ENCODE measurements around the gene SHROOM1.
A peak's percentile ranks its signal among the peaks of the same experiment; 100 is the strongest.

Gene SHROOM1

DNA sequence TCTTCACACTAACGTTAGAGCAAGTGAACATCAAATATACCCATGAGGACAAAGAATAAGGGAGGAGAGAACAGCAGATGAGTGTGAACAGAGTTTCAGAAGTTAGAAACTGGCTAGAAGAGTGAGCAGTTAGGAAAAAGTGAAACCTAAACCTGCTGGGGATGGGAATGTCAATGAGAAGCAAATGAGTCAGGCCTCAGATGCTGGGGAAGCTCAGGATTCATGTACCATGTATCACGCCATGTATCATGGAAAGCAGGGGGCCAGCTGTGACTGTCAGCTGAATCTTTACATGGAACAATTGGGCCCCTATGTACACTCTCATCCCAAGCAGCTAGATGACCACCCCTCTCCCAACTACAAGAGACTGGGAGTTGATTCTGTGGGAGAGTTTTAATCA lies 19.6 kb upstream of the SHROOM1 start:
- DNase-seq, result peak; percentile 55

GRCh38 chr5:132849347-132849746 lies 18.9 kb upstream of the SHROOM1 start:
- no peak for DNase-seq

GRCh38 chr5:132848270-132848669 lies 17.8 kb upstream of the SHROOM1 start:
- no peak for DNase-seq

- DNase-seq, result no peak
These were observed 10.9 kb upstream of the SHROOM1 start for GRCh38 chr5:132841305-132841704.

DNA sequence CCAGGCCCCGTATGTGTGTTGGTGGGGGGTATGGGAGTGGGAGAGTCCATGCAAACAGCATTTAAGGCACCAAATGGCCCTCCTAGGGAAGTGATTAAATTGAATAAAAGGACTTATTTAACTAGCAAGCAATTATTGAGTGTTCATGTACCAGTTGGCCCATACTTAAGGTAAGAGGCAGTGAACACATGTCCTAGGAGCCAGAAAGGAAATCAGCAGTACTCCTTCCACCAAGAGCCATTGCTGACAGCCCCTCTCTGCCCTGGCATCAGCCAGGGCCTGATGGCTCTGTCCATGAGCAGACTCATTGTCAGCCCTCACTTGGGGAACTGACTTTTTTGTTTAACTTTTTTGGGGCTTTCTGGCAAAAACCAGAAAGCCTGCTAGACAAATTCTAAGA lies 10.4 kb upstream of the SHROOM1 start:
- no peak for DNase-seq

DNA sequence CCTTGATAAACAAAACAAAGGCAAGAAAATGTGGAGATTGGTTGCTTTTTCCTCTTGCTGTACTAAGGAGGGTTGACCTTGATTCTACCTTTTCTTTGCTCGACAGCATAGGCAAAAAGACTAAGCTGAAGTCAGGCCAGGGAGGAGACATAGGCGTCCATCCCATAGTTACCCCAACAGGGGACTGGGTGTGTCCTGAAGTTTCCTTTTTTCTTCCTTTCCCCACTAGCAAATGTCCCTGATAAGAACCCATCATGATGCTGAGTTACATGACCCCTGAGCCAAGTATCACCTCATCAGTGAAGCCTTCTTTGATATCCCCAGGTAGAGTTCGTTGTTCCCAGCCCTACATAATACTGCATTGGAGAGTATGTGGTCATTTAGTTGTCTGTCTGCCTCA lies 9.9 kb upstream of the SHROOM1 start:
- DNase-seq, result no peak

GRCh38 chr5:132839426-132840301 lies 9.2 kb upstream of the SHROOM1 start:
- DNase-seq, result peak; percentile 54

GRCh38 chr5:132838516-132839282 lies 8.3 kb upstream of the SHROOM1 start:
- no peak for DNase-seq

DNA sequence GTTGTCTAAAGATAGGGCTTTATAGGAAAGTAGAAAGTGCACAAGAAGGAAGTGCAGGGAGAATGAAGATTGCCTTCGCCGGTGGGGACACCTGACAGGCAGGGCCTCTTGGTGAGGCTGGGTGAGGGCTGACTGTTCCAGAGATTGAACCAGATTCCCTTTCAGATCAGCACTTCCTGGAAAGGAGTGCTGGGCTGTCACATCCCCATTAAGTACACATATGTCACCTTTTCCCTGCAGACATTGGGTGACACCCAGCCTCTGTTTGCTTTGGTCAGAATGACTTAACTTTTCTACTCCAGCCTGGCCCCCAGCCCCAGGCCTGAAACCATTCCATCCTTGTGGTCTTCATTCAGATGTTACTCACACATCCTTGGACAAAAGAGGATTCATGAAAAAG lies 7.4 kb upstream of the SHROOM1 start:
- DNase-seq, result no peak

- DNase-seq, result no peak
These were observed 6.4 kb upstream of the SHROOM1 start for GRCh38 chr5:132836852-132837251.

- no peak for DNase-seq
These were observed 3.6 kb upstream of the SHROOM1 start for GRCh38 chr5:132834057-132834456.

DNA sequence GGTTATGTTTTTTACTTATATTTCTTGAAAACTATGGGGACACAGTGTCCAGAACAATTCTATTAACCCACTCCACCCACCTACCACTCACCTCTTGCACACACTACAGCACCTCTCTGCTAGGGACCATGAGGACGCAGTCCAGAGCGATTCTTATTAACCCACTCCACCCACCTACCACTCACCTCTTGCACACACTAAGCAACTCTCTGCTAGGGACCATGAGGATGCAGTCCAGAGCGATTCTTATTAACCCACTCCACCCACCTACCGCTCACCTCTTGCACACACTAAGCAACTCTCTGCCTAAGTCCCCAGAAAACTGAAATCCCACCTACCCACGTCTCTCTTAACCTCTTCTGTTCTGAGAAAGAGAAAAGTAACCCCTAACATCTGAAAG lies 2.2 kb upstream of the SHROOM1 start:
- DNase-seq, result no peak

- no peak for DNase-seq
These were observed 831 bp upstream of the SHROOM1 start for GRCh38 chr5:132831095-132831860.

DNA sequence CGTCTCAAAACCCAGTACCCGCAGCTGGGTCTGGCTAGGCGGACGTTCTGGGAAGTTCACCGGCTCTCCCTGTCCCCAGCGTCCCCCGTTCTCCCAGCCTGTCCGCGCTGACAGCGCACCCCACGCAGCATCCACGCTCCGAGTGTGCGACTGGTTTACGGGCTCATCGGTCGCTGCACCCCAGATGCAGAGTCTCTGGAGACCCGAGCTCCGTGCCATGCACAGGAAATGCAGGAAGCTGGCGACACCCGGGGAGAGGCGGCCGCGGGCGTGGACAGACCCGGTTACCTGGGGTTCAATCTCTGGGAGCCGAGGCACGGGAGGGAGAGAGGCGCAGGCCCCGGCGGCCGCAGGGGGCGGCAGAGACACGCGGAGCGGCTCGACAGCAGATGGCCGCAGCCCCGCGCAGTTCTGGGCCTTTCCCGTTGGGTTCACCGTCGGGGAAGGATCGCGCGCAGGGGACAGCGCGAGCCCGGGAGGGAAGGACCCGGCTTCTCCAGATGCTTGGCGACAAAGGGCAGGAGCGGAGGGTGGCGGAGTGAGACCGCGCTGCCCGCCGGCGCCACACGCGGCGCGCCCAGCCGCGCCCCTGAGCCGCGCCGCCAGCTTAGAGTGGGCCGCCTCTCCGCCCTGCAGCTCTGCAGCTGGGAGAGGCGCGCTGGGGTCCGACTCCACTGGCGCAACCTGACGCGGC lies 558 bp downstream of the SHROOM1 start:
- peak; percentile 63 for DNase-seq

DNA sequence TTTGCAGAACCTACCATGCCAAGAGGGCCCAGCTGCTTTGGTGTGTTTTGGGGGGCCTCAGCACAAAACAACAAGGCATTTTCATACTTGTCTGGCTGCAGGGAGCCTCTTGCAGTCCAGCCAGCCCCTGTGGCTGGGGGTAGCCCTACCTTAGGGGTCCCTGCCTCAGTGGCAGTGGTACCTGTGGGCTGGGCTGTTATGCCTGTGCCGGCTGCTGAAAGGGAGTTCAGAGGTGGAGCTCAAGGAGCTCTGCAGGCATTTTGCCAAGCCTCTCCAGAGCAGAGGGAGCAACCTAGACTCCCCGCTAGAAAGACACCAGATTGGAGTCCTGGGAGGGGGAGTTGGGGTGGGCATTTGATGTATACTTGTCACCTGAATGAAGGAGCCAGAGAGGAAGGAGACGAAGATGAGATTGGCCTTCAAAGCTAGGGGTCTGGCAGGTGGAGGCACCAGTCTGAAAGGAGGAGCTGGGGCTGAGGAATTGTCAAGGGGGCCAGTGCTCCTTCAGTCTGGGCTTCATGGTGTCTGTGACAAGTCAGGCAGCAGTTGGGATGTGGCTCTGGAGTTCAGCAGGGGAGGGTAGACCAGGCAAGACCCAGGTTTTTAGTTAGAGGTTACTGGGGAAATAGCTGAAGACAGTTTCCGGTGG lies 1.5 kb downstream of the SHROOM1 start:
- no peak for DNase-seq

GRCh38 chr5:132827943-132828673 lies 2.3 kb downstream of the SHROOM1 start:
- DNase-seq, result no peak

GRCh38 chr5:132826424-132827082 lies 3.9 kb downstream of the SHROOM1 start:
- DNase-seq, result no peak

GRCh38 chr5:132825834-132826391 lies 4.5 kb downstream of the SHROOM1 start:
- DNase-seq, result no peak

DNA sequence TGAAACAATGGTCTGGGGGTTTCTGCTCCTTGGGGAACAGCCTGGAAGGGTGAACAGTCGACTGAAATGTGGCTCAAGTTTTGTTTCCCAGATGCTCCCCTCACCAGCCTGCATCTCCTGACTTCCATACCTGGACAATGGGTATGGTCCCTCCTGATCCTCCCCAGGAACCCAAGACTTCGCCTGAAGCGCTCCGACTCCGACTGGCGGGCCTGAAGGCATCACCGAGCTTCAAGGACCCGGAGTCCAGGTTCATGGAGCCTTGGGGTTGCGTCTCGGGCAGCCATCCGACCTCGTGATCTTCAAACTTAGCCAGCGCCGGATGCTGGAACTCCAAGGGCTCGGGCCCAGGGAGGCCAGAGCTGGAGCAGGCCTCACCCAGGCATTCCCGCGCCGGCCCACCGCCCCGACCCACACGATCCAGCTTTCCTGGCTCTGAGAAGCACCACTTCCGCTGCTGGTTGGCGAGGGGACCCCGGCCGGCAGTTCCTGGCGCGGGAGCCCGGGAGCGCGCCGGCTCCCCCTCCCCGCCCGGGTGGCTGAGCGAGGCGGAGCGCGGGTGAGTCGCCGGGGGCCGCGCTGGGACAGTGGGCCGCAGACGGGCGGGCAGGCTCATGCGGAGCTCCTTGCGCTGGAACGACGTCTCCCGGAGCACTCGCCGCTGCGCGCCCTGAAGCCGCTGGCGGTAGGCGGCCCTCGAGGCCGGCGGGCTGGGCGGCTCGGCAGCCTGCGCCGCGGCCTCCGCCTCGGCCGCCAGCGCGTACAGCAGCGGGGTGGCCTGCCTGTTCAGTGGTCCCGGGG lies 5.2 kb downstream of the SHROOM1 start:
- no peak for DNase-seq
